Stimulated activated memory B cell treated with anti-CD40 and anti-IgM and Interleukin-4, amounts not matched to agents 10 μg/mL and 1 μg/mL and 100 μg/mL, for 72 hours (primary cell): Measurements from ENCODE around the gene ZDHHC11.
"Not testable (repeated sequence)": the region's sequence is repeated elsewhere in the genome, so short reads cannot be mapped to it uniquely, and the experiment has no call there.

Experiments
- ATAC-seq: fragments of 150-1000 bp; cut with Tn5 transposase; 2 replicates; pipeline ENCODE4 v1.10.0; 2021
- H3K27ac Mint-ChIP-seq: one replicate; pipeline ENCODE4 v1.8.0; 2022; ENCODE audit warnings: mild to moderate bottlenecking, mixed read lengths
- H3K27me3 Mint-ChIP-seq: one replicate; pipeline ENCODE4 v1.8.0; 2022; ENCODE audit warnings: mixed read lengths
- H3K36me3 Mint-ChIP-seq: one replicate; pipeline ENCODE4 v1.8.0; 2022; ENCODE audit warnings: mixed read lengths
- H3K4me1 Mint-ChIP-seq: one replicate; pipeline ENCODE4 v1.8.0; 2022; ENCODE audit warnings: mixed read lengths
- H3K4me3 Mint-ChIP-seq: one replicate; pipeline ENCODE4 v1.8.0; 2022; ENCODE audit warnings: mild to moderate bottlenecking, moderate library complexity, mixed read lengths
- H3K9me3 Mint-ChIP-seq: one replicate; pipeline ENCODE4 v1.8.0; 2022; ENCODE audit warnings: mixed read lengths

Gene ZDHHC11

GRCh38 chr5:884345-885126 is 33.8 kb upstream of the ZDHHC11 start:
- peaks cover 8% of the 10 kb centered on the region for H3K9me3 Mint-ChIP-seq
- no peaks in the 10 kb centered on the region for H3K27me3 Mint-ChIP-seq
- H3K4me1 Mint-ChIP-seq = peaks cover 15% of the 10 kb centered on the region
- no peak overlapping the region for H3K27ac Mint-ChIP-seq
- no peak for ATAC-seq
- no peak overlapping the region for H3K4me3 Mint-ChIP-seq
- H3K36me3 Mint-ChIP-seq = peaks cover 84% of the 10 kb centered on the region

GRCh38 chr5:883475-884181 is 32.8 kb upstream of the ZDHHC11 start:
- Mint-ChIP-seq H3K4me1 (peaks cover 15% of the 10 kb centered on the region), H3K4me3 (no peak overlapping the region), H3K27ac (no peak overlapping the region), H3K36me3 (peaks cover 77% of the 10 kb centered on the region), H3K9me3 (peaks cover 8% of the 10 kb centered on the region), H3K27me3 (no peaks in the 10 kb centered on the region)
- ATAC-seq = no peak

GRCh38 chr5:882253-883183 is 31.7 kb upstream of the ZDHHC11 start:
- ATAC-seq = no peak
- Mint-ChIP-seq H3K27ac (peak overlapping the region; percentile 9), H3K4me3 (peak overlapping the region; percentile 1), H3K4me1 (peaks cover 15% of the 10 kb centered on the region), H3K27me3 (no peaks in the 10 kb centered on the region), H3K9me3 (peaks cover 8% of the 10 kb centered on the region), H3K36me3 (peaks cover 80% of the 10 kb centered on the region)

- Mint-ChIP-seq H3K27me3 (no peaks in the 10 kb centered on the region), H3K27ac (no peak overlapping the region), H3K36me3 (peaks cover 78% of the 10 kb centered on the region), H3K4me1 (peaks cover 15% of the 10 kb centered on the region), H3K9me3 (peaks cover 8% of the 10 kb centered on the region), H3K4me3 (no peak overlapping the region)
- no peak for ATAC-seq
Observed at GRCh38 chr5:881551-881935, 30.8 kb upstream of the ZDHHC11 start.

GRCh38 chr5:880816-881550 is 30.2 kb upstream of the ZDHHC11 start:
- H3K9me3 Mint-ChIP-seq = peaks cover 8% of the 10 kb centered on the region
- H3K27ac Mint-ChIP-seq = no peak overlapping the region

GRCh38 chr5:878677-879076 is 27.9 kb upstream of the ZDHHC11 start:
- Mint-ChIP-seq H3K4me1 (peaks cover 18% of the 10 kb centered on the region), H3K36me3 (peaks cover 73% of the 10 kb centered on the region)
- not testable (repeated sequence) for H3K4me3 Mint-ChIP-seq, H3K9me3 Mint-ChIP-seq, H3K27me3 Mint-ChIP-seq, H3K27ac Mint-ChIP-seq
- ATAC-seq = peak; percentile 66

More at GRCh38 chr5:880816-881550, 30.2 kb upstream of the ZDHHC11 start:
- no peak overlapping the region for H3K4me3 Mint-ChIP-seq
- no peaks in the 10 kb centered on the region for H3K27me3 Mint-ChIP-seq
- peaks cover 76% of the 10 kb centered on the region for H3K36me3 Mint-ChIP-seq
- H3K4me1 Mint-ChIP-seq = peaks cover 15% of the 10 kb centered on the region
- ATAC-seq = no peak

GRCh38 chr5:878125-878524 is 27.3 kb upstream of the ZDHHC11 start:
- ATAC-seq = no peak
- Mint-ChIP-seq H3K27ac (no peak overlapping the region), H3K9me3 (peaks cover 8% of the 10 kb centered on the region), H3K36me3 (peaks cover 73% of the 10 kb centered on the region), H3K27me3 (no peaks in the 10 kb centered on the region), H3K4me1 (peaks cover 23% of the 10 kb centered on the region), H3K4me3 (no peak overlapping the region)

GRCh38 chr5:876398-877365 is 25.9 kb upstream of the ZDHHC11 start:
- H3K9me3 Mint-ChIP-seq = no peaks in the 10 kb centered on the region
- ATAC-seq = no peak
- peaks cover 69% of the 10 kb centered on the region for H3K36me3 Mint-ChIP-seq
- no peak overlapping the region for H3K27ac Mint-ChIP-seq
- H3K27me3 Mint-ChIP-seq = no peaks in the 10 kb centered on the region
- peaks cover 12% of the 10 kb centered on the region for H3K4me1 Mint-ChIP-seq
- H3K4me3 Mint-ChIP-seq = no peak overlapping the region

- no peak for ATAC-seq
- no peaks in the 10 kb centered on the region for H3K27me3 Mint-ChIP-seq
- no peaks in the 10 kb centered on the region for H3K9me3 Mint-ChIP-seq
- no peak overlapping the region for H3K27ac Mint-ChIP-seq
- peaks cover 69% of the 10 kb centered on the region for H3K36me3 Mint-ChIP-seq
- H3K4me1 Mint-ChIP-seq = peaks cover 12% of the 10 kb centered on the region
- no peak overlapping the region for H3K4me3 Mint-ChIP-seq
Observed at GRCh38 chr5:875931-876330, 25.1 kb upstream of the ZDHHC11 start.

GRCh38 chr5:873328-873727 is 22.5 kb upstream of the ZDHHC11 start:
- Mint-ChIP-seq H3K36me3 (peaks cover 89% of the 10 kb centered on the region), H3K27ac (peak overlapping the region; percentile 11), H3K4me3 (no peak overlapping the region)

GRCh38 chr5:872301-872700 is 21.5 kb upstream of the ZDHHC11 start:
- Mint-ChIP-seq H3K4me1 (peaks cover 12% of the 10 kb centered on the region), H3K9me3 (no peaks in the 10 kb centered on the region), H3K27me3 (no peaks in the 10 kb centered on the region), H3K27ac (no peak overlapping the region), H3K4me3 (no peak overlapping the region), H3K36me3 (peaks cover 90% of the 10 kb centered on the region)
- no peak for ATAC-seq

More at GRCh38 chr5:873328-873727, 22.5 kb upstream of the ZDHHC11 start:
- Mint-ChIP-seq H3K27me3 (no peaks in the 10 kb centered on the region), H3K9me3 (no peaks in the 10 kb centered on the region), H3K4me1 (peaks cover 12% of the 10 kb centered on the region)
- ATAC-seq = peak; percentile 87

GRCh38 chr5:871596-872298 is 21.0 kb upstream of the ZDHHC11 start:
- Mint-ChIP-seq H3K36me3 (peaks cover 90% of the 10 kb centered on the region), H3K4me3 (no peak overlapping the region), H3K27me3 (no peaks in the 10 kb centered on the region)

GRCh38 chr5:870956-871355 is 20.2 kb upstream of the ZDHHC11 start:
- no peak overlapping the region for H3K4me3 Mint-ChIP-seq
- H3K27me3 Mint-ChIP-seq = no peaks in the 10 kb centered on the region
- peaks cover 92% of the 10 kb centered on the region for H3K36me3 Mint-ChIP-seq
- no peak for ATAC-seq
- no peaks in the 10 kb centered on the region for H3K9me3 Mint-ChIP-seq
- H3K27ac Mint-ChIP-seq = no peak overlapping the region
- peaks cover 12% of the 10 kb centered on the region for H3K4me1 Mint-ChIP-seq

More at GRCh38 chr5:871596-872298, 21.0 kb upstream of the ZDHHC11 start:
- ATAC-seq = no peak
- Mint-ChIP-seq H3K4me1 (peaks cover 12% of the 10 kb centered on the region), H3K27ac (no peak overlapping the region), H3K9me3 (no peaks in the 10 kb centered on the region)
